Caki2 (cell line): ENCODE results near the gene TOMT. TPM values are rescaled to one million over a fixed set of nuclear protein-coding genes. Genes with fewer than 3 reads are reported as not detected.

ENCODE experiments used
- DNase-seq: peaks from one replicate; pipeline ENCODE4 v3.0.0-alpha.2; 2015; ENCODE audit warnings: low read depth
- in situ Hi-C: cut with HindIII; loops from 2 replicates; pipeline ENCODE4 v1.10.0; 2016; ENCODE audit warnings: low sequenced_read_pairs, low pct_unique_long_range_greater_than_20kb, mixed read lengths
- total RNA-seq: library from RNA; depleted of rRNA; stranded (reverse); fragments of >200 nt; shearing (Covaris generic); gene quantifications from 2 replicates; pipeline ENCODE4 v1.2.3, GENCODE V29; 2014; ENCODE audit warnings: low replicate concordance; rRNA removed

Gene TOMT, protein sequence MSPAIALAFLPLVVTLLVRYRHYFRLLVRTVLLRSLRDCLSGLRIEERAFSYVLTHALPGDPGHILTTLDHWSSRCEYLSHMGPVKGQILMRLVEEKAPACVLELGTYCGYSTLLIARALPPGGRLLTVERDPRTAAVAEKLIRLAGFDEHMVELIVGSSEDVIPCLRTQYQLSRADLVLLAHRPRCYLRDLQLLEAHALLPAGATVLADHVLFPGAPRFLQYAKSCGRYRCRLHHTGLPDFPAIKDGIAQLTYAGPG
- not detected in 2 replicates for total RNA-seq

DNA sequence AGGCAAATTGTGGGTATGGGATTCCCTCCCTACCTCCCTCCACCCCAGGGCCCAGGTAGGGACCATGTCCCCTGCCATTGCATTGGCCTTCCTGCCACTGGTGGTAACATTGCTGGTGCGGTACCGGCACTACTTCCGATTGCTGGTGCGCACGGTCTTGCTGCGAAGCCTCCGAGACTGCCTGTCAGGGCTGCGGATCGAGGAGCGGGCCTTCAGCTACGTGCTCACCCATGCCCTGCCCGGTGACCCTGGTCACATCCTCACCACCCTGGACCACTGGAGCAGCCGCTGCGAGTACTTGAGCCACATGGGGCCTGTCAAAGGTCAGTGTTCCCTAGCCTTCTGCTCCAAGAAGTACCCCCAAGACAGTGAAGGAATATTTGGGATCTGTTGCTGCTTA lies at the start of gene TOMT:
TOMT (plus strand) TSS at position 37 of the 400 bp plus-strand sequence; CDS start at position 65, 28 bp downstream.
- in situ Hi-C loops: no loop called here

DNA sequence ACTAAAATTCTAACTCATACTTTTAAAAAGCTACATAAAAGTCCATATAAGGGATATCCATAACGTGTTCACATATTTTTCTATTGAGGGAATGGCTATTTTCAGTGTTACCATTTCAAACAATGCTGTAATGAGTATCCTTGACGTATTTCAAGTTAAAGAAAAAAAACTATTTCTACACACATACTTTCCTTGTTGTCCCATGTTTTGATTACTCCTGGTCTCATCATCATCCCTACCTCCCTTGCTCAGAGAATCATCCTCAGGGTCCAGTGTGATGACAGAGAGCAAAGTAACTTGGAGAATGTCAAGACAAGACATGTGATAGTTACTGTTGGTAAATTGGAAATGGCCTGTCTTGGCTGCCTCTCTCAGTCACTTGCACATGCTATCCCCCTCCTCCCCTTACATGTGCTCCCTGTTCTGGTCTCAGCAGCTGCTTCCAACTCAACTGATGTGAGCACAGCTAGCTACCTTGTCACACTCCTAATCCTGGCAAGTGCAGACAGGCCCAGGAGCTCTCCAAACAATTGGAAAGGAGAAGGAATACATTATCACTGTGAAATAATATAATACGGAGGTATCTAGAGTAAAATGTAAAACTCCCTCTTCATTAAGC lies 47.2 kb upstream of the TOMT start:
- in situ Hi-C loops: no loop called here
- no peak for DNase-seq

More for the DNA sequence above, at the start of gene TOMT:
- no peak for DNase-seq

DNA sequence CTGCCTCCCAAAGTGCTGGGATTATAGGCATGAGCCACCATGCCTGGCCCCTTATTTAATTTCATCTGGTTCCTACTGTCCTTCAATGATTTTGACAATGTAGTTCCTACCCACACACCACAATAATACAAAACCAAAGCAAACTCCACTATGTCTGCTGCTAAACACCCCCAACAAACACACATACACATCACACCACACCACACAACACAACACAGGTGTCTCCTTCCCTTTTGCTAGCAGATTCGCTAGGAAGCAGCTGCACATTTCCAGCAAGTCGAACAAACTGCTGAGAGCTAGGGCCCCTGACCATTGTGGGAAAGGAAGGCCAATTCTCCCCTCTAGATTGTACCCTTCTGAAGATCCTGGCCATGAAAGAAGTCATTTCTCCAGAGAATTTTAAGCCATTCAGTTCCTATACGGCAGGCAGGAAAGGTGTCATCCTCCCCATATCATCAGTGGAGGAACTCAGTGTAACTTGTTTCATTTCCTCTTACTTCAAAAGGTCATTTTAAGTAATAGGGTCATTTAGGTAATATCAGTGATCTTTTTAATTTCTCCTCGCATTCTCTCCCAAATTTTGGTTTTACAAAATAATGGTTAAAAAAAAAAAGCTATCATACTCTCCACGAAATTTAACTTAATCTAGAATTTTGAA lies 43.9 kb upstream of the TOMT start:
- in situ Hi-C loops: no loop called here
- DNase-seq: no peak

DNA sequence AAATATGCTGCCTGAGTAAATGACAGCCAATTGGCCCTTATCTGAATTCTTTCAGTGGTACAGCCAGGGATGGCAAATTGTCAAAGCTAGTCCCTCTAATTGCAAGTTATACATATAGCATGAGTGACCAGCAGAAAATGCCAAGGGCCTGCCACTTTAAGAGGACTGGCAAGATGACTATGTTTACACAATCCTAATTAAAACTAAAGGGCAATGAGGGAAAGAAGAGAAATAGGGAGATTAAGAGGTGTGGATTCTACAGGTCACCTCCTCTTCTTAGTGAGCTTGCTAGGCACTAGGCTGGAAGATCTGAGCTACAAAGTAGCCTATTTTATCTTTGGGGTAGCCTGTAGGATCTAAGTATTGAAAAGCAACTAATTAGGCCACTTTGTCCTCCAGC lies 38.9 kb upstream of the TOMT start:
- no peak for DNase-seq
- in situ Hi-C loops: no loop called here

DNA sequence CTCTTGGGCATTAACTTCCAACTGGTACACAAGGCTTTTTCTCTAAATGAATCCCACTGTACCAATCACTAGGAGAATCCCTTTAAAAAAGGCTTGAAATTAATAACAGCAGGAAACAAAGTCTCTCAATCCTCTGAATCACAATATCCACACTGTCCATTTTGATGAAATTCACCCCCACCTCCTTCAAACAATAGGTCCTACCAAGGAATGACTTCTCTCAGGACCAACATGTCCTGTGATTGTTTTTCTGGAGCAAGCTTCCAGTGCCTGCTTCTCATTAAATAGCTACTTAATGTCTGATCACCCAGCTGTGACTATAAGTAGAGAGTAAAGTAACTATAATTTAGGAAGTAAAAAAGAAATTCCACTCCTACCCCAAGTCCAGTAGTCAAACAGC lies 38.5 kb upstream of the TOMT start:
- in situ Hi-C loops: no loop called here
- DNase-seq: no peak

DNA sequence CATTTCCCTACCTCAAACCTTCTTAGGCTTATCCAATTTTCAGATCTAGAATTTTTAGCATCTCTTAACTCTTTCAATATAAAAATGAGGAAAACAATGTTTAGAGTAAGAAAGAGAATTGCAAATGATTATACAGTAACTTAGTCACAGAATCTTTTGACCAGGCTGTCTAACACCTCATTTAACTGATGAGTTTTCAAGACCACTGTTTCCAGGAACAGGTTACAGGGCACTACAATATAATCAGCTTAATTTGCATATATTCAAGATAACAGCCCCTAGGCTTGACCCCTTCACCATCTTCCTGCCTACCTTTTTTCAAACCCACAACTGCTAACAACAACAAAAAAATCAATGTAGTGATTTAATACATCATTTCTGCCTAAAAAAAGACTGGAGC lies 38.0 kb upstream of the TOMT start:
- in situ Hi-C loops: no loop called here
- no peak for DNase-seq

DNA sequence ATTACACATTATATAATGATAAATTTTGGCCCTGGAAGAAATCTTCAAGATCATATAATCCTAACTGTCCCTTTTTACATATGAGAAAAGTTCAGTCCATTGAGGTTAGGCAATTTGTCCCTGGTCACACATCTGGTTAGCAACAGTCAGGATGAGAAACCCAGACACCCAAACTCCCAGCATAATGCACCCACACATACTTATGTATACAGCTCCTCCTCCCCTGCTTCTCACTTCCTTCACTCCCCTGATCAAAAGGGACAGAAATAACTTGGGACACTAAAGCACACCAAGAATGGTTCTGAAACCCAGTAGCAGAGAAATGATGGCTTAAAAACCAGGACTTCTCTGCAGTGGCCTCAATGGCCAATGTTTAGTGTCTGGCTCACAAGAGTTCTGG lies 36.5 kb upstream of the TOMT start:
- in situ Hi-C loops: no loop called here

DNA sequence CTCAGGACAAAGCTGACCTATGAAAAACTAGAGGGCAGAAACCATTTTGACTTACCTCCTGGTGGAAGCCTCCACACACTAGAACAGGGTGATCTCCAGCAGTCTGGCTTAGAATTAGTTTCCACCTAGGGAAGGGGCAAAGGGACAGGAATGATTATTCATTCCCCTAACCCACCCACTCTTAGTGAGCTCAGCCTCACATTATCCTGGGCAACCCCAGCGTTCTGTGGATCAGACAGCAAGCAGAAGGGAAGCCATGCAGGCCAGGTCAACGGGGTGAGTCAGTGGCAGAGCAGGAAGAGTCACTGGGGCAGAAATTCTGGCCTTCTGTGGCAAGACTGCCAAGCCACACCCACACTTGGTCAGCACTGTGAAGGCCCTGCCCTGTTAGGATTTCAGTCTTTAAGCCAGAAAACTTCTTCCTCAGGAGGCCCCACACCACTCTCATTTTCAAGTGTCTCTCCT lies 35.9 kb upstream of the TOMT start:
- peak; percentile 77 for DNase-seq
- in situ Hi-C loops: no loop called here

More for the DNA sequence above, 36.5 kb upstream of the TOMT start:
- no peak for DNase-seq

DNA sequence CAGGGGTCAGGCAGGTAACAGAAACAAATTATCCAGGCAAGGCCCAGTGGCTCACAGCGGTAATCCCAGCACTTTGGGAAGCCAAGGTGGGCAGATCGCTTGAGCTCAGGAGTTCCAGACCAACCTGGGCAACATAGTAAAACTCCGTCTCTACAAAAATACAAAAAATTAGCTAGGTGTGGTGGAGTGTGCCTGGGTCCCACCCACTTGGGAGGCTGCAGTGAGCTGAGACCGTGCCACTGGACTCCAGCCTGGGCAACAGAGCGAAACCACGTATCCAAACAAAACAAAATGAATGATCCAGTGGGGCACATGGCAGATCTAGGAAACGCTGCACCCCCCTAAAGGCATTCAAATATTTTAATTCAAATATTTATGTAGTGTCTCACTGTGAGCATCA lies 35.2 kb upstream of the TOMT start:
- peak; percentile 58 for DNase-seq
- in situ Hi-C loops: no loop called here

DNA sequence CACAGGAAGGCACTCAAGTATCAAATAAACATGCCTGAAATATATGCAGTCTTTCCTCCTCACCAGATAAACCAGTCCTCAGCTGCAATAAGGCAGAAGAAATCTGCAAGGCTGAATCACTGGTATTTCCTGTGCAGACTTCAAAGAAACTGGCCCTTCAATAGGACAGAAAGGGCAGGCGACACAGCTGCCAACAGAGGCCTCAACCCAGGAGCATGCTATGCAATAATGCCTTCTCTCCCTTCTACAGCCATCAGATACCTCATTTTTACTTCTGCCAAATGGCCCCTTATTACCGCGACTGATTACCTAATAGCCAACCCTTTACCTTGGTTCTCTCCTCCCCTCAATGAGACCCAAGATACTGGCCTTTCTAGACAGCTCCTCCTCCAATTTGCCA lies 33.4 kb upstream of the TOMT start:
- peak; percentile 50 for DNase-seq
- in situ Hi-C loops: no loop called here

DNA sequence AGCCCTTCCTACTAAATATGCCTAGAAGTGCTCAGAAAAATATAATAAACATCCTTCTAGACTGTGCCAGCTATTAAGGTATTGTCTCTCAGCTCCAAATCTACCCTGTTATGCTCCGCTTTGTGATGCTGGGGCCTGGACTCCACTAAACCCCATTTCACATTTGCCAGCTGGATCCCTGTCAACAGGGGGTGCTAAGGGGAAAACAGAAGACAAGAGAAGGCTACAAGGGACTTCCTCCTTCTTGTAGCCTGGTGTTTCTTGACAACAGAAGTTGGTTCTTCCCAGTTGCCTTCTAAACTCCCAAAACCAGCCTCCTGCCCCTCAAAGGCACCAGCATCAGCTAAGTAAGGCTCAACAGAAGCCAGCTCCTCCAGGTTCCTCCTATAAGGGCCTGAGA lies 30.6 kb upstream of the TOMT start:
- no peak for DNase-seq

DNA sequence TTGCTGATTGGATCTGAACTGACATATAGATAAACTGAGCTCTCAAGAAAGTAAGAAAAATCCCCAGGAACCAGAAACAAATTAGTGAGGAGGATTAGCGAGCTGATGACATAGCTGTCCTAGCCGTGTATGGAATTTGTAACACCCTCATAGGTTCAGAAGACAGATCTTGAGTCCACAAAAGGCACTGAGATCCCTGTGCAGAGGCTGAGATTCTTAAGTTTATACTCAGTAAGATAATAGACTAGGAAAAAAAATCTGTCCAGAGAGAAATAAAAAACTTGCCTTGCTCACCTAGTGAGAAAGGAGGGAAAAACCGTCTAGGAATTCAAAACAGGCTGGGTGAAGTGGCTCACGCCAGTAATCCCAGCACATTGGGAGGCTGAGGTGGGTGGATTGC lies 30.0 kb upstream of the TOMT start:
- in situ Hi-C loops: no loop called here
- no peak for DNase-seq

More for the DNA sequence above, 30.6 kb upstream of the TOMT start:
- in situ Hi-C loops: no loop called here

DNA sequence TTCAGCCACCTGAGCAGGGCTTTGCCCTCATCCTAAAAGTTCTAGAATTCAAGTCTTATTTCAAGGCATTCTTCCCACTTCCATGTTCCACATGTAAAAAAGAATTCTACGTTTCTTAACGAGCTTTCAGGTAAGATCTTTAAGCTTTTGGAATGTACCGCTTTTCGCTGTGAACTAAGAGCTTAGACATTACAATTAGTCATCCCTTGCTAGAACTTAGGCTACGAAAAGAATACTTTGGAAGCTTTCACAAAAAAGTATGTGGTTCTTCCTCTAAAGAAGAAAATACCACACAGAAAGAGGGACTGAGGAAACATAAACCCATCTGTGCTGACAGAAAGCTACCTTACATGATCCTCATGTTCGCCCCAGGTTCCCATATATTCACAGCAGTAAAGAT lies 27.2 kb upstream of the TOMT start:
- DNase-seq: no peak
- in situ Hi-C loops: no loop called here

DNA sequence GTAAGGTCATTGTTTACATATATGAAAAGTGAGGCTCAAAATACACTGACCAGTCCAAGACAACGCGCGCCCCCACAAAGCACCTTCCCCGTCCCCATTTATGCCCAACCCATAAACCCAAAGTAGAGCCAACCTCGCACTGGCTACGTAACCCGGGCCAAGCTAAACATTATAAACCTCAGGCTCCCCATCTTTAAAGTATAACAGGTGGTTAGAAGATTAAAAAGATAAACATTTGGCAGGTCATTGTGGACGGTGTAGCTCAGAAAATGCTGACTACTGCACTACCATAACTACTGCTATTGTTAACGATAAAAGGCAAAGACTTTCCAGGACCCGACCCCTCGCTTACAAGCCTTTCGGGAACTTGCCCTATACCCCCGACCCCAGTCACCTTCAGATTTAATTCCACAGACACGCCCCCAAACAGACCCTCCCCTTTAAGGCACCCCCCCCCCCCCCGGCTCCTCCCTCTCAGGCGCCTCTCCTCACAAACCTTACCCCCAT lies 25.9 kb upstream of the TOMT start:
- in situ Hi-C loops: no loop called here
- peak; percentile 18 for DNase-seq

DNA sequence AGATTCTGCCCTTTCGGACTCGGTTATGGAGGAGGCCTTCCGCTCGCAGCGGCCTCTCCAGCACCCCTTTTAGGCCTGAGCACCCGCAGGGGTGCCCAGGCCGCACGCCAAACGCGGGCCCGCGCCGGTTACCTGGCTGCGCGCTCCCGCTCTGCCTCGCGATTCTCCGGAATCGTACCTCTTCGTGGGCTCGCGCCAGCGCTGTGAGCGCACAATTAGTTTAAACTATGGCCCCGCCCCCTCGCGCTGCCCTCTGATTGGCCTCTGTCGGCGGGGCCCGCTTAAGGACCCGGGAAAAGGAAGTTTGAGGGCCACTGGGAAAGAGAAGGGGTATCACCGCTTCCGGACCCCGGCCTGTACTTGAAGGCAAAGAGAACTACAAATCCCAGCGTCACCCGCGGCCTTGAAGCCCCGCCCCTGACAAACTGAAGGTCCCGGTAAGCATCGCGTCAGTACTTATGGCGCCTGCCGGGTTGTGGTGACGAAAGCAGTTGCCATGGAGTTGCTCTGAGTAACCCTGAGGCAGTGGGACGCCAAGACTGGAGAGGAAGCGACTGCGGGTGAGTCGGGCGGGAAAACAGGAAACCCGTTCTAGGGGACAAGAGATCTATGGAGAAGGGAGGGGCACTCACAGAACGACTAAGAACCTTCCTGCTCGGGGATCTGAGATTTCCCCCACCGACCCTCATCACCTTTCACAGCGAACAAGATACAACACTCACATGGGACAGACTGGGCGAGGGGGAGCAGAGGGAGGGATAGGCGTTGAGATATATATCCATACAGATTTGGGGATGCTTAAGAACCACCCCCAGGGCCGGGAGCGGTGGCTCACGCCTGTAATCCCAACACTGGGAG lies 25.2 kb upstream of the TOMT start, which contains the start of the genes LRRC51 and NUMA1:
LRRC51 (plus strand) TSS at position 525 of the 858 bp plus-strand sequence. CDS start 8,234 bp downstream, outside the sequence.
NUMA1 (minus strand) TSS at position 217 of the 858 bp plus-strand sequence. CDS start 44,599 bp downstream, outside the sequence.
- DNase-seq: peak; percentile 99
- in situ Hi-C loops: no loop called here

DNA sequence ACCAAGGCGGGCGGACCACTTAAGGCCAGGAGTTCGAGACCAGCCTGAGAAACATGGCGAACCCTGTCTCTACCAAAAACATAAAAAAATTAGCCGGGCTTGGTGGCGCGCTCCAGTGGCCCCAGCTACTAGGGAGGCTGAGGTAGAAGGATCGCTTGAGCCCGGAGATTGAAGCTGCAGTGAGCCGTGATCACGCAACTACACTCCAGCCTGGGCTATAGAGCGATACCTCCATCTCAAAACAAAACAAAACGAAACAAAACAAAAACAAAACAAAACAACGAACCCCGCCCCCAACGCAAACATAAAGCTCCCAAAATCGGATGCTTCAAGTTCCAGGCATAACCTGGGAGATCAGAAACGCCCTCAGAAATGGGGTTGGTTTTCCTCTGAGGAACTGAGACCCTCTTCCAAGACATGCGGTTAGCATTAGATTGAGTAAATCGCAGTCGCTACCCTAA lies 24.5 kb upstream of the TOMT start:
- in situ Hi-C loops: no loop called here
- no peak for DNase-seq

DNA sequence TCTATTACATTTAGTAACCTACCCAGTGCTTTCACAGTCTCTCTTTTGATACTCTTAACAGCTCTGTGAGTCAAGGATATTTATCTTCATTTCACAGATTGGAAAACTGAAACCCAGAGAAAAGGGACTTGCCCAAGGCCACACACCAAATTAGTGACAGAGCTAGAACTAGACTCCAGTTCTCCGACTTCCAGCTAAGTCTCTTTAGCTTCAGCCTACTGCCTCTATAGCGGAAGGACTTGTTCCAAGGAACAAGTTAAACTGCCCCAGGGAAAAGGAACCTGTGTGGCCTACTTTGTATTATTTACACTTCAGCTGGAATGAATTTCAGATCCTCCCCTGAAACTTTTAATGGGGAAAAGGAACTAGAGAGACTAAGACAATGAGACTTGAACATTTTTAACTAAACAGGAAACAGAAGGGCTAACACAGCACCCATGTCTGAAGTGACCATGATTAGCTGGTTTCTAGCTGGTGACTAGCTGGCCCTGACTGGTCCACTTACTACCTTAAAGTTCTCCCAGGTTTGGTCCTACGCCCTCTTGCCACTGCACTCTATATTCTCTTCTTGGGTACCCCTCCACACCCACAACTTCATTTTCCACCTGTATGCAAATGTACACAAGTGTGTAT lies 23.8 kb upstream of the TOMT start:
- no peak for DNase-seq
- in situ Hi-C loops: no loop called here

DNA sequence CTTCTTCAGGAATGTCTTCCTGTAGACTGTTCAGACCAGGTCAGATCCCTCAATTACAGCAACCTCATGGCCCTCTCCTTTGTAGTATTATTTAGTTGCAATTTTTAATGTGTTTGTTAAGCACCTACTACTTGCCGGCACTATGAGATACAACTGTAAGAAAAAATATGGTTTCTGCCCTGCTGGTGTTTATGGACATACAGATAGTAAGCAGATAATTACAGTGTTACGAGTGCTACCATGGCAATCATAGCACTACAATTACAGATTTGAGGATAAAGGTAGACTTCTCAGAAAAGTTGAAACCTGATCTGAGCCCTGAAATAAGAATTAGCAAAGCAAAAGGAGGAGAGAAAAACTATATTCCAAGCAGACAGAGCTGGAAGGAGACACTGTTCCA lies 22.3 kb upstream of the TOMT start:
- in situ Hi-C loops: no loop called here
- no peak for DNase-seq
